ENCODE data around the gene RCBTB2. TPM values are rescaled to one million over a fixed set of nuclear protein-coding genes. Genes with fewer than 3 reads are reported as not detected.

RCBTB2 gene
- total and polyA plus RNA-seq, 9 of the 15 experiments (the other 6 are each of a cell fraction or from before 2014, with no cell fraction given) = 0.91 to 3.3 (median 1.5) TPM

GRCh38 chr13:48492470-48493065 is 40.3 kb downstream of the RCBTB2 start (continued):
- TF ChIP-seq ZBTB5 (IDR thresholded peaks at IDR 0.05) = no peak
- TF ChIP-seq DPF2 (IDR thresholded peaks at IDR 0.05) = no peak
- no peak for TF ChIP-seq MEF2D (tag; conservative IDR thresholded peaks at IDR 0.05; ENCODE audit: low read depth)
- TF ChIP-seq MECOM (CRISPR knock-in tag; IDR thresholded peaks at IDR 0.05) = no peak
- no peak for TF ChIP-seq NFIX (CRISPR knock-in tag; IDR thresholded peaks at IDR 0.05; ENCODE audit: low read depth)
- peak; percentile 51; the same call in 1 of the 2 replicates for TF ChIP-seq C11orf30 (IDR thresholded peaks at IDR 0.05; ENCODE audit: low read depth)
- TF ChIP-seq MAZ (CRISPR knock-in tag; conservative IDR thresholded peaks at IDR 0.05 in 1 of 2, IDR thresholded peaks at IDR 0.05 in 1 of 2) = no peak
- TF ChIP-seq RFX5 (IDR thresholded peaks at IDR 0.05; ENCODE audit: low read depth, low read length) = no peak
- no peak for TF ChIP-seq ZMIZ1 (IDR thresholded peaks at IDR 0.05; ENCODE audit: low read depth in 2 of 2, low read length in 2 of 2)
- TF ChIP-seq ZNF766 (CRISPR knock-in tag; conservative IDR thresholded peaks at IDR 0.05) = peak; percentile 60; the same call in 1 of the 2 replicates
- no peak for TF ChIP-seq ZNF655 (CRISPR knock-in tag; IDR thresholded peaks at IDR 0.05)
- TF ChIP-seq BRF1 (IDR thresholded peaks at IDR 0.05; ENCODE audit: borderline replicate concordance, extremely low read depth, insufficient read length) = no peak
- TF ChIP-seq ZNF175 (CRISPR knock-in tag; IDR thresholded peaks at IDR 0.05; ENCODE audit: low read depth) = 0 out of 2 replicates have a peak, but pooled peaks have one; percentile 25
- no peak for TF ChIP-seq CAMTA2 (CRISPR knock-in tag; conservative IDR thresholded peaks at IDR 0.05)
- TF ChIP-seq FOXK1 (CRISPR knock-in tag; IDR thresholded peaks at IDR 0.05; ENCODE audit: borderline replicate concordance) = no peak
- no peak for TF ChIP-seq TRIM28 (IDR thresholded peaks at IDR 0.05)
- TF ChIP-seq ESRRA (IDR thresholded peaks at IDR 0.05; ENCODE audit: borderline replicate concordance, low read depth) = peak; percentile 15; the same call in 1 of the 2 replicates
- TF ChIP-seq HLTF (IDR thresholded peaks at IDR 0.05) = no peak
- TF ChIP-seq ZNF41 (CRISPR knock-in tag; conservative IDR thresholded peaks at IDR 0.05) = no peak
- no peak for TF ChIP-seq ZBTB26 (CRISPR knock-in tag; IDR thresholded peaks at IDR 0.05)
